Fibroblast of villous mesenchyme (primary cell): Measurements from ENCODE around the gene ABCC4. TPM values are rescaled to one million over a fixed set of nuclear protein-coding genes. Genes with fewer than 3 reads are reported as not detected.

Source experiments
- DNase-seq: peaks from one replicate; pipeline ENCODE4 v3.0.0-alpha.2; 2010; ENCODE audit warnings: low read depth
- H3K4me3 ChIP-seq: 2 replicates; pipeline ENCODE4 v1.5.1; 2011; ENCODE audit warnings: low read depth, mild to moderate bottlenecking, low read length
- total RNA-seq: library from RNA; depleted of rRNA; stranded (reverse); fragments of >200 nt; gene quantifications from 2 replicates; pipeline ENCODE4 v1.2.3, GENCODE V29; 2012
- TF ChIP-seq, protein P1 (sequence below): IDR thresholded peaks from 2 replicates; pipeline ENCODE4 v1.5.1; 2012; ENCODE audit warnings: low read depth, mild to moderate bottlenecking, low read length; ENCODE audit not compliant: insufficient read depth

Gene ABCC4
- total RNA-seq, 1 donor = 56.6 TPM

GRCh38 chr13:95128045-95128643 is 173.1 kb downstream of the ABCC4 start:
- DNase-seq = no peak
- TF ChIP-seq, protein P1, sequence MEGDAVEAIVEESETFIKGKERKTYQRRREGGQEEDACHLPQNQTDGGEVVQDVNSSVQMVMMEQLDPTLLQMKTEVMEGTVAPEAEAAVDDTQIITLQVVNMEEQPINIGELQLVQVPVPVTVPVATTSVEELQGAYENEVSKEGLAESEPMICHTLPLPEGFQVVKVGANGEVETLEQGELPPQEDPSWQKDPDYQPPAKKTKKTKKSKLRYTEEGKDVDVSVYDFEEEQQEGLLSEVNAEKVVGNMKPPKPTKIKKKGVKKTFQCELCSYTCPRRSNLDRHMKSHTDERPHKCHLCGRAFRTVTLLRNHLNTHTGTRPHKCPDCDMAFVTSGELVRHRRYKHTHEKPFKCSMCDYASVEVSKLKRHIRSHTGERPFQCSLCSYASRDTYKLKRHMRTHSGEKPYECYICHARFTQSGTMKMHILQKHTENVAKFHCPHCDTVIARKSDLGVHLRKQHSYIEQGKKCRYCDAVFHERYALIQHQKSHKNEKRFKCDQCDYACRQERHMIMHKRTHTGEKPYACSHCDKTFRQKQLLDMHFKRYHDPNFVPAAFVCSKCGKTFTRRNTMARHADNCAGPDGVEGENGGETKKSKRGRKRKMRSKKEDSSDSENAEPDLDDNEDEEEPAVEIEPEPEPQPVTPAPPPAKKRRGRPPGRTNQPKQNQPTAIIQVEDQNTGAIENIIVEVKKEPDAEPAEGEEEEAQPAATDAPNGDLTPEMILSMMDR = no peak
- H3K4me3 ChIP-seq = no peak overlapping the region

GRCh38 chr13:95124959-95125358 is 176.3 kb downstream of the ABCC4 start:
- TF ChIP-seq, protein P1 = no peak
- DNase-seq = no peak
- H3K4me3 ChIP-seq = no peak overlapping the region

DNA sequence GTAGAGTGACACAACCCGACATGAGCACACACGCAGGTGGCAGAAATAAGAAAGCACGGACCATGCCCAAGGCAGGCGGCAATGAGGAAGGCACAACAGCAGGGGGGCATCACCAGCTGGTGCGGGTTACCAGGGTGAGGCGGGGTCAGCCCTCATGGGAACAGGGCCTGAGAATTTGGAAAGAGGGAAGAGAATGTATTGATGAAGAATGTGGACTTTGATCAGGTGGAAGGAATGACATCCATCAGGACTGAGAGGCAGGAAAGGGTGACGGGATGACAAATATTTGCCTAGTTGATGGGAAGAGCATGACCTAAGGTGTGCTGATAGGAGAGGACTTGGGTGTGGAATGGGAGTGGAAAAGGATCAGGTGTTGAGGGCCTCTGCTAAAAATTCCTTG is 177.5 kb downstream of the ABCC4 start:
- DNase-seq = no peak
- no peak overlapping the region for H3K4me3 ChIP-seq
- TF ChIP-seq, protein P1 = no peak

DNA sequence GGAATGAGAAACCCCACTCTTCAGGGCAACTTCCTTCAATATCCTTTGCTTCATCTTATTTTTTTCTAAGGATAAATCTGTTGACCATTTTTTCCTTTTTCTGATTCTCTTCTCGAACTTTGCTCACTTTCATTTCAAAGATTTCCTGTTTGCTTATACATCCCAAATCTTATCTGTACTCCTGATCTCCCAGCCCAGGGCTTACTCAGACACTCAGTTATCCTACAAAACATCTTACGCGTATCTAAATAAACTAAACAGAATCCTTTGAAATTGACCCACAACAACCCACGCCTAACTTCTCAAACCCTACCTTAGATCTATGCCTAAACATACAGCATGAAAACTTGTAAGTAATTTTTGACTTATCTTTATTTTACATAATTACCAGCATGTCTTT is 179.2 kb downstream of the ABCC4 start:
- peak; percentile 62 for DNase-seq
- H3K4me3 ChIP-seq = no peak overlapping the region
- TF ChIP-seq, protein P1 = no peak

DNA sequence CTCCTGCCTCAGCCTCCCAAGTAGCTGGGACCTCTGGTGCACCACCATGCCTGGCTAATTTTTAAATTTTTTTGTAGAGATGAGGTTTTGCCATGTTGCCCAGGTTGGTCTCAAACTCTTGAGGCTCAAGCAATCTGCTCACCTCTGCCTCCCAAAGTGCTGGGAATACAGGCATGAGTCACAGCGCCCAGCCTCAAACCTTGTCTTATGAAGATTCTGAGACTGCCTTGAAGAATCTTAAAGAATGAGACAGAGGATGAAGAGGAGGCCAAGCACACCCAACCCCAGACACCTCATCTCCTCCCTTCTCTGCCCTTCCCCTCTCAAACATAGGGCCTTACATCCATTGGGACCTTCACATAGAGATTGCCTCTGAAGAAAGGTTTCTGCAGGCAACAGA is 179.7 kb downstream of the ABCC4 start:
- no peak overlapping the region for H3K4me3 ChIP-seq
- DNase-seq = no peak
- TF ChIP-seq, protein P1 = no peak

- H3K4me3 ChIP-seq = no peak overlapping the region
- no peak for DNase-seq
- TF ChIP-seq, protein P1 = no peak
These were observed 180.6 kb downstream of the ABCC4 start for GRCh38 chr13:95120650-95121049.
